Measurements from ENCODE around the gene FBXO11.
"Not testable (repeated sequence)": the region's sequence is repeated elsewhere in the genome, so short reads cannot be mapped to it uniquely, and the experiment has no call there.

FBXO11 gene

DNA sequence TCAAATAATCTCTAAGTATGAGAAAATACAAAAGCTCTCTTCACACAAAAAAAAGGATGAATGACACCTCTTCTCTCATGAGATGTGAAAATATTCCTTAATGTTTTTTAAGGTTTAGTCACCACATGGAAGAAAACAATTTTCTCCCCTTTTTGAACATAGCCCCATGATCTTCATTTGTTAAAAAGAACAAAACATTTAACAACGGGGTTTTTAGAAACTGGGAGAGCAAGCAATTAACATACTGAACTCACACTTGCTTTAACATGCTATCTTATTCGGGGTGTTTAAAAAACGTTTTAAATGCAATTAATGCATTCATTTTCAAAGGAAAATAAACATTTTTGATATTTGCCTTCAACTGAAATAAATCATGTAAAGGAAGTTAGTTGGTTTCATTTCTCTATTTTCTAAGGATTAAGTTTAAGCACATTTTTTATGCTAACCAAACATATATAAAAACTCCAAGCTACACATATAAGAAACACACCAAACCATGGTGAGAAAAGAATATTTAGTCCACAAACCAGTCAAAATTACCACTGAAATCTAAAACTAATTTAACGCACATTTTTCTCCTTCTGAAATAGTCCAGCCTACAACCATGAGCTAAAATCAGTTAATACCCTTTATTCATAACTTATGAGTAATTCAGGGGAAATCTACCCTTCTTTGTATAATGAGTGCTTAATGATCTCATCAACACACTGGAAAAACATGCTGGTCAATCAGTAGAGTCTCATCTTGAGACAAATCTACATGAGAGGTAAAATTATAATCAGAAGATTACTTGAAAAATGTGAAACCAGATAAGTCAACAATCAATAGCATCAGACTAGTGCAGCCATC is 8.2 kb downstream of the FBXO11 start:
- DNase-seq, result no peak

DNA sequence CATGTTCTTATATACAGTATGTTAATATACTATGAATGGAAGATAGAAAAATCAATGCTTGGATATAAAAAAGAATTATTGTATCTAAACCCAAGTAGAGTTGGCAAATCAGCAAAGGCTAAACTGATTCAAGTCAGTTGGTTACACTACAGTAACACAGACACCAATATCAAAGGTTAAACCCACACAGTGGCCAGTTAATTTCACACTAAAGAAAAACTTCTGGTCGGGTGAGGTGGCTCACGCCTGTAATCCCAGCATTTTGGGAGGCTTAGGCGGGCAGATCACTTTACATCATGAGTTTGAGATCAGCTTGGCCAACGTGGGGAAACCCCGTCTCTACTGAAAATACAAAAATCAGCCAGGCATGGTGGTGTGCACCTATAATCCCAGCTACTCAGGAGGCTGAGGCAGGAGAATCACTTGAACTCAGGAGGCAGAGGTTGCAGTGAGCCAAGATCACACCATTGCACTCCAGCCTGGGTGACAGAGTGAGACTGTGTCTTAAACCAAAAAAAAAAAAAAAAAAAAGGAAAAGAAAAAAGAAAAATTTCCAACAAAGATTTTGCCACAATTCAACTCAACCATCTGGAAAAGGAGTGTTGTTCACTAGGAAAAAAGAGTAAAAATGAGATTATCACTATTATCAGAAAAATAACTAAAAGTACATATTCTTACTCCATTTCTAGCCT is 9.0 kb downstream of the FBXO11 start:
- DNase-seq, result not testable (repeated sequence)

DNA sequence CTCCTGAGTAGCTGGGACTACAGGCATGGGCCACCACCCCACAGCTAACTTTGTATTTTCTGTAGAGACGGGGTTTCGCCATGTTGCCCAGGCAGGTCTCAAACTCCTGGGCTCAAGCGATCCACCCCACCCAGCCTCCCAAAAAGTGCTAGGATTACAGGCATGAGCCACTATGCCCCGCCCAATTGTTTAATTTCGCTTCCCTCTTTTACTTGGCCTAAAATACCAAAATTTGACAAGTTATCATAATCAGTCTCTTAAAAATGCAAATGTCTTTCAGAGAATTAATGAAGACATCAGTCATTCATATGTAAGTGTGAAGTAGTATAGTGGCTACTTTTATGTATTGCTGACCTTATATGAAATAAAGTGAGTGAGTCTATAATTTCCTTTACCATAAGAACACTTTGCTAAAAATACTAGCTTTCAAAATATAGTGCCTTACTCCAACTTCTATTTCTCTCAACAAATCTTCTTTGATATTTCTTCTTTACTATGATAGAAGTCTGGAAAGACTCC is 9.8 kb downstream of the FBXO11 start:
- no peak for DNase-seq

DNA sequence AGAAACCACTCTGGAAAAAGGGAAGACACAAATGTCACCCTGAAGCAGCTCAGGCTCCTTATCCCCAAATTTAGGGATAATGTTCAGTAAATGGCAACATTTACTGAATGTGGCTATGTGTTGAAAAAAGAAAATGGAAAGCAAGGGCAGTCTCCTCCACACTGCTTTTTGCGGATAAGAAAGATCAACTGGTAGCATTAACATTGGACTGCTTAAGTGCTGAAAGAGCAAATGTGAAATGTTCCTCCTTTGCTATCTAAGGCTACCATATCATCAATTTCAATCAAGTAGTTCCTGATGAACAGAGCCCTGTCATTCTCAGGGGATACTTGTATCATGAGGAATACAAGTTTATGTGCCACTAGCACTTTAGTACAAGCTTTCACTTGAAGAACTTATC is 12.5 kb downstream of the FBXO11 start:
- no peak for DNase-seq

DNA sequence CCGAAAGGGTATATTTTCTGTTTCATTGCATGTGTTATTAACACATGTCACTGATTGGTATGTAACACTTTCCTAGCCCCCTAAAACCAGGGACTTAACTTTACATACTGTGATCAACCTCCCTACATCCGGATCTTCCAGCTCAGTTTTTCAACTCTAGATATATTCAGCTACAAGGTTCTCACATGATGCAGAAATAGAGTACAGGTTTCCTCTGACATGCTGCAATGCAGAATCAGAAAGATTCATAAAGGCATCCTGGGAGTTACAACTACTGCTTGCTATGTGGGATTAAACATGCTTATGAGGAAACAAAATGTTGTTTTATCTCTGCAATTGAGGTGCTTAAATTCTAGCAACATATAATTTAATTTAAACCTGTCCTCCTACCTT is 14.0 kb downstream of the FBXO11 start:
- no peak for DNase-seq

DNA sequence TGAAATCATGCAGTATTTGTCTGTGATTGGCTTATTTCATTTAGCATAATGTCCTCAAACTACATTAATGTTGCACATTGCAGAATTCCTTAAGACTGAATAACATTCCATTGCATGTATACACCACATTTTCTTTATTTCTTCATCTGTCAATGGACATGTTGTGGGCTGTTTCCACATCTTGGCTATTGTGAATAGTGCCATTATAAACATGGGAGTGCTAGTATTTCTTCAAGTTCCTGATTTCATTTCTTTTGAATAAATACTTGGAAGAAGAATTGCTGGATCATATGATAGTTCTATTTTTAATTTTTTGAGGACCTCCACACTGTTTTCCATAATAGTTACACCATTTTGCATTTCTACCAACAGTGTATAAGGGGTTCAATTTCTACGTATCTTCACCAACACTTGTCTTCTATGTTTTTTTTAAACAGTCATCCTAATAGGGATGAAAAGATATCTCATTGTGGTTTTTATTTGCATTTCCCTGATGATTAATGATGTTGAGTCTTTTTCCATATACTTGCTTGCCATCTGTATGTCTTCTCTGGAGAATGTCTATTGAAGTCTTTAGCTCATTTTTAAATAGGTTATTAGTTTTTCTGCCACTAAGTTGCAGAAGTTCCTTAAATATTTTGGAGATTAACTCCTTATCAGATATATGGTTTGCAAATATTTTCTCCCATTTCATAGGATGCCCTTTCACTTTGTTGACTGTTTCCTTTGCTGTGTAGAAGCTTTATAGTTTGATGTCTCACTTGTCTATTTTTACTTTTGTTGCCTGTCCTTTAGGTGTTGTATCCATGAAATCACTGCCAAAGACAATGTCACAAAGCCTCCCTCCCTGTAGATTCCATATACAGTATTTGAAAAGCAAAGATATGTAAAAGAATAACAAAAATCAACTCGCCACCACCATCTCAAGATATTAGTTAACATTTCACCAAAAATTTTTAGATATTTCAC is 14.6 kb downstream of the FBXO11 start:
- no peak for DNase-seq

DNA sequence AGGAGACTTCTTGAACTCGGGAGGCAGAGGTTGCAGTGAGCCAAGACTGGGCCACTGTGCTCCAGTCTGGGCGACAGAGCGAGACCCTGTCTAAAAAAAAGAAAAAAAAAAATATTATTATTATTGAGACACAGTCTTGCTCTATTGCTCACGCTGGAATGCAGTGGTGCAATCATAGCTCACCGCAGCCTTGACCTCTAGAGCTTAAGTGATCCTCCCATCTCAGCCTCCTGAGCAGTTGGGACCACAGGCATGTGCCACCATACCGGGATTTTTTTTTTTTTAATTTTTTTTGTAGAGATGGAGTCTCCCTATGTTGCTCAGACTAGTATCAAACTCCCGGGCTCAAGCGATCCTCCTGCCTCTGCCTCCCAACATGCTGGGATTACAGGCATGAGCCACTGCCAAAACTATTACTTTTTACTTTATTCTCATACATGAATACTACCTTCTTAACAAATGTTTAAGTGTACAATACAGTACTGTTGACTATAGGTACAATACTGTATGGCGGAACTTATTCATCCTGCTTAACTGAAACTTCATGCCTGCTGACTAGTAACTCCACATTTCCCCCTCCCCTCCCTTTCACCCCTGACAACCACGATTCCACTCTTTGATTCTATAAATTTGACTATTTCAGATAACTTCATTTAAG is 15.5 kb downstream of the FBXO11 start:
- DNase-seq, result no peak

DNA sequence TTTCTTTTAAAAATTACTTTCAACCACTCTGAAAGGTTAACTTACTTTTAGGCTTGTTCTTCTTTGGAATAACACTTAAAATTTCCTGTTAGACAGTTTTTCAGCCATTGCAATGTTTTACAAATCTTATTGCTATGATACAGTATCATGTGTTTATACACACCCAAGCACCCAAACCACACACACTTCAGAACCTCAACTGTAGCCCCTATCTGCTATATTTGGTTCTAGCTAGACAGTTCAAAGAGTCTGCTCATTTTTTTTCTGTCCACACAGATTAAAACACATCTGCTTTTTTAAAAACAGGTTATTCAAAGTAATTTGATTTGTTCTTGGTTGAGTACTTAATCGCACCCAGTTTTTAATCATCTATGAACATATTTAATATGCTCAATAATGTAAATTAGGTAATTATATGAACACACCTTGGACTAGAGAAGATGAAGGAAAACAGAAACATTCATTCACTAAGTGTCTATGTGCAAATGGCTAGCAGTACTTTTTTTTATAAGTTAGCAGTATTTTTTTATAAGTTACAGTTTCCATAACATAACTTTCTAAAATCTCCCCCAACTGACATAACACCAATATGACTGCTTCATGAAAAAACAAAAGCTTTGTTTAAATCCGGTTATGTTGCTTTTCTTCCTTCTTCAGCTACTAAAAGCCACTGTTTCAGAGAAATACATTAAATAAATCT is 17.6 kb downstream of the FBXO11 start:
- DNase-seq, result no peak

DNA sequence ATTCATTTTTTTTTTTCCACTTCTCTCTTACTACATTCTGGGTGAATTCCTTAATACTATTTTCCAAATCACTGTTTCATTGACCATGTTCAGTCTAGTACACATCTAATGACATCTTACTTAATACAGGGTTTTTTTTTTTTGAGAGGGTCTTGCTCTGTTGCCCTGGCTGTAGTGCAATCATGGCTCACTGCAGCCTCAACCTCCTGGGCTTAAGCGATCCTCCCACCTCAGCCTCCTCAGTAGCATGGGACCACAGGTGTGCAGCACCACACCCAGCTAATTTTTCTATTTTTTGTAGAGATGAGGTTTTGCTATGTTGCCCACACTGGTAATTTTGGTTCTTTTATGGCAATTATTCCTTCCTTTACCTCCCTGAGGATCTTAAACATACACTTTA is 29.4 kb downstream of the FBXO11 start:
- no peak for DNase-seq

DNA sequence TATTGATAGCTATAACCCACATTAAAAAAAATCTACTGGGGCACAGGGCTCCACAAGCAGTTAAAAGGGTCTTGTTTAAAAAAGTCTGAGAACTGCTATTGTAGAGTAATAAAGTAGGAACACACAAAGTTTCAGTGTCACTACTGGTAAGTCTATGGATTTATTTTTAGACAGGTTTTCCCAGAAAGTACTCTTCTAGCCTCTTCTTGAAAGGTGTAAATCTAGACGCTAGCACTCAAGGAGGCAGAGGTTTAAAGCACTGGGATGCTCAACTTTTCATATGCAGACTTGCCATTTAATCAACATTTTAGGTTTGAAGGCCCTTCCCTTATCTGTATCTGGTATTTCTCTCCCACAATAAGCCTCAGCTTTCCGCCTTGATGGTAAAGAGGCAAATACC is 33.4 kb downstream of the FBXO11 start:
- no peak for DNase-seq

DNA sequence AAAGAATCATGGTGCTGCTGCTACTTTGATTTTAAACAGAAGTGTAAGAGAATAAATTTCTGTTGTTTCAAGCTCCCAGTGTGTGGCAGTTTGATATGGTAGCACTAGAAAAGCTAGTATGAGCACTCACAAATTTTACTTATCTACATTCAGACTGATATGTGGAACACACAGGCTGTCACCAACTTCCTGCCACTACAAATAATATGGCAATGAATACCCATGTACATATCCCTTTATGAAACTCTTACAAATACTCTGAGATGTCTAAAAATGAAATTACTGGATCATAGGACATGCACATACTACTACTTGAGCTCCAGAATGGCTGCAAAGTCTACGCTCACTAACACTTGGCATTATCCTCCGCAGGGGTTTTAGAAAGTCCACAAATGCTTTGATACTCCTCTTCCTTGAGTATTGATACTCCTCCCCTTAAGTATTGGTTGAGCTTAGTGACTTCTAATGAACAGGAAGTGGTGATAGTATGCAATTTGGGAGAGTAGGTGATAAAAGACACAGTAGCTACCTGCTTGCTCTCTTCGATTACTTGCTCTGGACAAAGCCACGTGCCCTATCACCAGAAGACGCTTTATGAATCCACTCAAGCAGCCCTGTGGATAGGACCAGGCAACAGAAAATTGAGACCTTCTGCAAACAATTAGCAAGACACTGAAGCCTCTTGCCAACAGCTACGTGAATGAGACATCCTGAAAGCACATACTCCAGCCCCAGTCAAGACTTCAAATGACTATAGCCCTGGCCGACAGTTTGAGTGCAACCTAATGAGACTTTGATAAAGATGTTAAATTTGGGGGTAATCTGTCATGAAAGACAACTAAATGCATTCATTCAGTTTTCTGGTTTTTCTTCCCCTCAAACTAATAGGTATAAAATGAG is 35.4 kb downstream of the FBXO11 start:
- no peak for DNase-seq

DNA sequence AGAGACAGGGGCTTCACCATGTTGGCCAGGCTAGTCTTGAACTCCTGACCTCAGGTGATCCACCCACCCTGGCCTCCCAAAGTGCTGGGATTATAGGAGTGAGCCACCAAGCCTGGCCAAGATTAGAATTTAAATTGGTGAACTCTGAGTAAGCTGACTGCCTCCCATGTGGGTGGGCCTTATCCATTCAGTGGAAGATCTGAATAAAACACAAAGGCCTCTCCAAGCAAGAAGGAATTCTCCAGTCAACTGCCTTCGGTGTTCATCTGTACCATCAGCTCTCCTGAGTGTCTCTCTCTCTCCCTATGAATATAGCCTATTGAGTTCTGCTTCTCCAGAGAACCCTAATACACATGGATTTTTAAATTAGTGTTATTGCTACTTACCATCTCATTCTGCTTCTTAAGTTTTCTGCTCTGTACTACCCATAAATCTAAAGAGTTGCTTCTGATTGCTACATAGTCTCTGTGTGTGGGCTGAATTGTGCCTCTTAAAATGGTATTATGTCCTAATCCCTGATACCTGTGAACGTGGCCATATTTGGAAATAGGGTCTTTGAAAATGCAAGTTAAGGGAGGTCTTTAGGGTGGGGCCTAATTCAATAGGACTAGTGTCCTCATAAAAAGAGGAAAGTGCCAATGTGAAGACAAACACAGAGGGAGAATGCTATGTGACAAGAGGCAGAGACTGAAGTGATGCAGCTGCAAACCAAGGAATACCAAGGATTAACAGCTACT is 36.3 kb downstream of the FBXO11 start:
- no peak for DNase-seq

DNA sequence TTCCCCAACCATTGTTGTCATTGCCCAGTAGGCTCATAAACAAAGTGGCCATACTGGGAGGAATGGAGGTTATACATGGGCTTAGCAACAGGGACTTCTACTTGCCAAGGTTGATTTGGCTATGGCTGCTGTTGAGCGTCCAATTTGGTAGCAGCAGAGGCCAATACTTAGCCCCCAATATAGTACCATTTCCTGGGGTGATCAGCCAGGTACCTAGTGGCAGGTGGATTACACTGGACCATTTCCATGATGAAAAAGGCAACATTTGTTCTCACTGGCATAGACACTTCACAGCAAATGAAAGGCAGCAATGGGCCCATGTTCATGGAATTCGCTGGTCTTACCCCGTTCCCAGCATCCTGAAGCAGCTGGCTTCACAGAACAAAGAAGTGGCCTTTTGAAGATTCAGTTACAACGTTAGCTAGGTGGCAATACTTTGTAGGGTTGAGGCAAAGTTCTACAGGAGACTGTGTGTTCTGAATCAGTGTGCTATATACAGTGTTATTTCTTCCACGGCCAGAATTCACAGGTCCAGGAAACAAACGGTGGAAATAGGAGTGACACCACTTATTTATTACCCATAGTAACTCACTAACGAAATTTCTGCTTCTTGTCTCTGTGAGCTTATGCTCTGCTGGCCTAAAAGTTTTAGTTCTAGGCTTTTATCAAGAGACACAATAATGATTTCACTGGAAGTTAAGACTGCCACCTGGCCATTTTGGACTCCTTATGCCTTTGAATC is 37.5 kb downstream of the FBXO11 start:
- DNase-seq, result no peak

DNA sequence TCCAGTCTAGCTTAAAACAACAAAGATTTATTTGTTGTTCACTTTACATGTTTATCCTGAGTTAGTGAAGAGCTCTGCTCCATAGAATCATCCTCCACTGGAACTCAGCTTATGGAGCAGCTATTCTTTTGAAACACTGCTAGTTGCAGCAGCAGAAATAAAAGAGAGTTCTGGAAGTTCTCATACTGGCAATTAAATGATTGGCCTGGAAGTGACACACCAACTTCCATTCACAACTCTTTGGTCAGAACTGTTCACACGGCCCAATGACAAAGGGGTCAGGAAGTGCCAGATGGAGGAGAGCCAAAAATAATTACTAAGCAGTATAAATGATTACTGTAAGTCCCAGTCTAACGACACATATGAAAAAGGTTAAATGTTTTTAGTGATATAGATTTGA is 39.1 kb downstream of the FBXO11 start:
- DNase-seq, result no peak

DNA sequence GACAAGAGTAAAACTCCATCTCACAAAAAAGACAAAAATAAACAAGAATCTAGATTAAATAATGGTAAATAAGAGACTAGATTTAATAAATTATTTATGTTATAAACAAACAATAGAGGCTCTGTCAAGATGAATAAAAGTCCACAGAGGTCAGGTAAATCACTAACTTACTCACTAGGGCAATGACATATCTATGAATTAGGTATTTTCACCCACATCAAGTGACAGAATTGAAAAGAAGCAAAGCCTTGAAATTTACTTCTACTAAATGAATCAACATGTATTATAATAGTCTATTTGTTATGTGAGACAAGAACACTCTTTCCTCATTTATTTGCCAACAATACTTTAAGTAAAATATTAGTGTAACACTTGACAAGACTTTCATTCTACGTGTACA is 41.7 kb downstream of the FBXO11 start:
- no peak for DNase-seq

DNA sequence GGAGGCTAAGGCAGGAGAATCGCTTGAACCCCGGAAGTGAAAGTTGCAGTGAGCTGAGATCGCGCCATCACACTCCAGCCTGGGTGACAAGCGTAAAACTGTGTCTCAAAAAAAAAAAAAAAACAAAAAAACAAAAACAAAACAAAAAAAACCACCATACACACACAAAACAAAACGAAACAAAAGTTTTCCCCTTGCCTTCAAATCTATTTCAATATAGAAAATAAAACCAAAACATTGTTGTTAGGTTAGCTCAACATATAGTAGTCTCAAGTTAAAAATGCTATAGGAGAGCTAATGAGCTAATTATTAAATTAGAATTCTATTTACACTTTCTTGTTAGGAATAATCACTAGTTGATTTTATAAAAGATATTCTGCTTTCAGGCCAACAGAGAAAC is 43.3 kb downstream of the FBXO11 start:
- DNase-seq, result no peak

DNA sequence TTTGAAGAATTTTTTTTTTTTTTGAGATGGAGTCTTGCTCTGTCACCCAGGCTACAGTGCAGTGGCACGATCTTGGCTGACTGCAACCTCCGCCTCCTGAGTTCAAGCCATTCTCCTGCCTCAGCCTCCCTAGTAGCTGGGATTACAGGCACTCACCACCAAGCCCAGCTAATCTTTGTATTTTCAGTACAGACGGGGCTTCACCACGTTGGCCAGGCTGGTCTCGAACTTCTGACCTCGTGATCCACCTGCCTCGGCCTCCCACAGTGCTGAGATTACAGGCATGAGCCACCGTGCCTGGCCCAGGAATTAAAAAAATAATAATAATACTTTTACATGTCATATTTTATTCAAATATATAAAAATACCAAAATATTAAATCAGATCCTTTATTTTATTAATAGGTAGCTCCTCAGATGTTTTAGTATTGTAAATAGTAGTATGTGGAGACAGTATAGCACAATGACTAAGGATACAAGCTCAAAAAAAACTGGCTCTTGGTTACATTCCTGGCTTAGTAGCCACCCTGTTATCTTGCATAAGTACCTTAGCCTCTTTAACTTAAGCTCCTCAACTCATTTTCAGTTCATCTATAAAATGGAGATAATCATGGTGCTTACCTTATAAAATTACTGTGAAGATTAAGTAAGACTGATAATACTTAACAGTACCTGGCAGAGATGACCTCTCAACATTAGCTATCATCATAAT is 53.1 kb downstream of the FBXO11 start:
- DNase-seq, result not testable (repeated sequence)

DNA sequence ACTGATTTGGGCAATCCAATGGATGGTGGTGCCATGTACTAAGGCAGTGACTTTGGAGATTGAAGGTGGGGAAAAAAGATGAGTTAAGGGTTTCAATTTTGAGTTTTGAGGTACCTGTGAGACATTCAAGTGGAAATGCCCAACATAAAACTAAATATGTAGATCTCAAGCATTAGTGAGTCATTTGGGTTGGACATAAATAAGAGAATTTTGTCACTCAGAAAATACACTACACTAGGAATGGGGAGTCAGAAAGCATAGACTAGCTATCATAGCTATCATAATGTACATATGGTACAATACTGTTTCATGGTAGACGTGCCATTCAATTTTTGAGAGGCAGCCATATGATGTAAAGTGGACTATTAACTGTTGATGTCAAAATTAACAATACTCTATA is 56.1 kb downstream of the FBXO11 start:
- no peak for DNase-seq

DNA sequence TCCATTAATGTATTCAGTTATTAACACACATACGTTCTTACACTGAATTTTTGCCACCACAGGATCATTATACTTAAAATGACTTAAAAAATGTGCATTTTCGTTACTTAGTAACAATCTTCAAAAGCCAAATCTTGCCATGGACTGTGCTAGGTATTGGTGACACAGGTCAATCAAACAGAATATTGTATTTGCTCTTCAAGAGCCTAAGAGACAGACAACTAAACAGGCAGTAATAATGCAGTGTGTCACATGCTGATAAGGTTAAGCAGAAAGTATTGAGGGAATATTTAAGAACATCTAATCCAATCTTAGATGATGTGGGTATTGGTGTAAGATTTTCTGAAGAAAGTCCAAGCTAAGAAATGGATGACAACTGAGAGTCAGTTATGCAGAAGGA is 56.9 kb downstream of the FBXO11 start:
- no peak for DNase-seq
